NOMO-1 treated with DMSO at 0.1 percent for 48 hours (cell line): ENCODE data around the gene SPATA2L.
"Not testable (repeated sequence)": the region's sequence is repeated elsewhere in the genome, so short reads cannot be mapped to it uniquely, and the experiment has no call there.

ENCODE experiments used
- DNase-seq: peaks from one replicate; lab custom pipeline; 2025; ENCODE audit not compliant: unreplicated experiment; lab: John Stamatoyannopoulos, UW

The SPATA2L gene

DNA sequence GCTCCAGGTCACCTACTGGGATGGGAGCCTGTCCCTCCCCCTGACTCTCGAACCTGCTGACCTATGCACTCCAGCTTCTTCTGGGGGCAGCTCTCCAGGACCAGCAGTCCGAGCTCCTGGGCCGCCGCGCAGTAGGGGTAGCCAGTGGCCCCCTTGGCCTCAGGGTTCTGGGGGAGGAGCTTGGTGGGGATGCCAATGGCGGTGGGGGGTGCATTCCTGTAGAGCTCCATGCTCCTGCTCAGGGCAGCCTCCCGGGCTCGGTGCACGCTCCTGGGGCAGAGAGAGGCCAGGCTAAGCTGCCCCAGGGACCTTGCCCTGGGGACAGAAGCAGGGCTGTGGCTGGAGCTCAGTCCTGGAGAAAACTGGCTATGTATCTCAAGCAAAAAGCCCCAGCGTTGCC lies 7.7 kb upstream of the SPATA2L start:
- no peak for DNase-seq

DNA sequence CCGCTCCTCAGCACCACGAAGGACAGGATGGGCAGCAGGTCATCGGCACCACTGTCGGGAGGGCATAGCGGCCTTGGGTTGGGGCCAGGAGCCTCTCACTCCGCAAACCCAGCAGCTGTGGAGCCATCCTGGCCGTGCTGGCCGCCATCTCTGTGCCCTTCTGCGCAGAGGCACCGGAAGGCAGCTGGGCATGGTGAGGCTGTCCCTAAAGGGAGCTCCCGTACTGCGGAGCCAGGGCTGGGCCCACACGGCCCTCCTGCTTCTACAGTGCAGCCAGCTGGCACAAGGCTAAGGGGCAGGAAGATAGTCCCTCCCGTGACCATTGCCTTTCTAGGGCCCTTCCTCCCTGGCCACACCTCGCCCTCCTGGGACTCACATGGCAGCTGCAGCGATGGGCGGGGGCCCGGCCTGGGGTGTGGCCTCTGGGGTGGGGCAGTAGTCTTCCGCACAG lies 7.0 kb upstream of the SPATA2L start:
- DNase-seq, result no peak

DNA sequence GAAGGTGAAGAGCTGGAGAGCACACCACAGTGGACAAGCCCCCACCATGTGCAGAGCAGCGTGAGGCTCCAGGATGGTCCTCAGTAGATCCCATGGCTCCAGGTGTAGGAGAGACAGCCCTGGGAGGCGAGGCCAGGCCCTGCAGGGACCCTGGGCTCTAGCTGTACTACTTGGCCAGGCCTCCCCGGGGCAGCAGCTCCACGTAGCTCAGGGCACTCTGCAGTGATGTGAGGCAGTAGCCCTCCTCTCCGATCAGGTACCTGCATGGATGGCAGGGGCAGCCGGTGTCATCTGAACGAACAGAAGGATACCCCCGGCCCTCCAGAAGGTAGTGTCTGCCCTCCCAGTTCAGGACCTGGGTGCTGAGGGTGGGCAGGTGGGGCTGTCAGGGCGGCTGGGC lies 6.2 kb upstream of the SPATA2L start:
- DNase-seq, result no peak

DNA sequence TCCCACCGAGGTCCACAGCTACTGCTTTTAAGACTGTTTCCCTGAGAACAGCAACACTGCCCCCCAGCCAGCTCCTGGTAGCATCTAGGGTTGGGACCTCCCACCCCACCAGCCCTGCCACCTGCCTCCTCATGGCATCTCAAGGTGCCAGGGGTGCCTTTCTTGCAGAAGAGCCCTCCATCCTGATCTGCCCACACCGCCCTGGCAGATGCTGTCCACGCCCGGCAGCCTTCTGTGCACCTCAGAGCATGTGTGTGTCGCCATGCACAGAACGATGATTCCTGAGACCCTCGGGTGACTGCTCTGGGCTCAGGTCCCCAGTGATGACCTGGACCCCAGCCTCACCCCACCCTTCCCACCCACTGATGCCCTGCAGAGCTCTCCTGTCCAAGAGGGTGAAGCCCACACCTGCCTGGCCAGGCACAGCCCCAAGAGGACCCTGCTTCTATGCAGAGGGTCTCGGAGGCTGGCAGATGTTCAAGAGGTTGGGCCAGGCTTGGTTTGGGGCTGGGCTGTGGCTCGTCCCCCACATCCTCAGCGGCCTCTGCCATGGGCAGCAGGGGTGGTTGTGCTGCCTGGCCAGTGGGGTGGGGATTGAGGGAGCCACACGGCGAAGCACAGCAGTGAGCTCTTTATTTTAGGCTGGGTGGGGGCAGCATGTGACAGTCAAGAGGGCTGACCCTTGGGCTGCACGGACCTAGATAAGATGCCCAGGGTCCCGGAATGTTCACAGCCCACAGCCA lies 5.2 kb upstream of the SPATA2L start:
- no peak for DNase-seq

DNA sequence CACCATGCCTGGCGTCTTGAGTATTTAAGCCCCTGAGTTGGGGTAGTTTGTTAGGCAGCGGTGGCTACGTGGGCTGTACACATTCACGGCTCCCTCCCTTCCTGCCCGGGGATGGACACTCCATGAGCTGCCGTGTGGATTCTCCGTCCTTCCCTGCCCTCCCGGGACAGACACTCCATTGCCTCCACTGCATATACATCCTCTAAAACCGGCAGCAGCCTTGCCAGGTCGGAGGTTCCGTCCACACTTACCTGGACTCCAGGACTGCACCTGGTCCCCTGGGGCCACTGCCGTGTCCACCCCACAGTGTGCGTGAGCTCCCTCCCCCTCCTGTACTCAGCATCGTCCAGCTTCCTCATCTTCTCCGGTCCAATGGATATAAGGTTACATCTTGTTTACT lies 3.5 kb upstream of the SPATA2L start:
- DNase-seq, result no peak

DNA sequence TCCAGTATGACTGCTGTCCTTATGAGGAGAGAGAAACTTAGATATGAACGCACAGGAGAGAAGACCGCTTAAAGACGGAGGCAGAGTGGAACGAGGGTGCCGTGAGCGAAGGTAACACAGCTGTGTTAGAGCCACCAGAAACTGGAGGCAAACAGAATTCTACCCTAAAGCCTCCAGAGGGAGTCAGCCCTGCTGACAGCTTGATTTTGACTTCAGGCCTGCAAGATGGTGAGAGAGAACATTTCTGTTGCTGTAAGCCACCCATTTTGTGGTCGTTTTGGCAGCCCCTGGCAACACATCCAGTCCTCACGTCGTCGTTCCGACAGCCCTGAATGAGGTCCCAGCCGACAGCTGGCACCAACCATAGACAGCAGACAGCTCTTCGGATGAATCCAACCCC lies 2.8 kb upstream of the SPATA2L start:
- no peak for DNase-seq

DNA sequence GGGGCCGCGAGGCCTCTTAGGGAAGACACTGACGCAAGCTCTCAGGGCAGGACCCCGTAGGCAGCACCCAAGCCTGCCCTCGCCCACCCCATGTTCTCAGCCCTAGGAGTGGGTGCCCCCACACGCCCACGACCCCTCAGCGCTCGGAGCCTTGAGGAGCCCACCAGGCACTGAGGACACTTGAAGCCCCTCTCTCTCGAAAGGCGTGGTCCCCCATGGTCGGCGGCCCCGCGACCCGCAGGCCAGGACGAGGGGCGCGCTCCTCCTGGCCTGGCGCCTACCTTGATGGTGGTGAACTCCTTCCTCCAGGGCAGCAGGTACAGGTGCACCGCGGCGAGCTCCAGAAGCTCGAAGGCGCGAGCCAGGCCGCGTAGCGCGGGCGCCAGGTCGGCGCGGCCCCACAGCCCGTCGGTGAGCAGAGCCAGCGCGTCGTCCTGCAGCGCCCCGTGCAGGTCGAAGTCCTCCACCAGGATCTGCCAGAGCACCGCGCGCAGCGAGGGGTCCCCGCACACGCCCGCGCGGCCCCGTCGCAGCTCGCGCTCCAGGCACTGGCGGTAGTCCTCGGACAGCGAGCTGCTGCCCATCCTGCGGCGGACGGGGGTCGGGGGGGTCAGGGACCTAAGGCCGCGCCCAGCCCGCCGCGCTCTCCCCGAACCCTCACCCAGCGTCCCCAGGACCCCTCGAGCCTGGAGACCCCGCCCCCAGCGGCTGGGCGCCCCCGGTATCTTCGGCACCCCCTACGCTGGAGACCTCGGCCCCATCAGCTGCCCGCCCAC lies 668 bp downstream of the SPATA2L start:
- DNase-seq, result peak; percentile 51

DNA sequence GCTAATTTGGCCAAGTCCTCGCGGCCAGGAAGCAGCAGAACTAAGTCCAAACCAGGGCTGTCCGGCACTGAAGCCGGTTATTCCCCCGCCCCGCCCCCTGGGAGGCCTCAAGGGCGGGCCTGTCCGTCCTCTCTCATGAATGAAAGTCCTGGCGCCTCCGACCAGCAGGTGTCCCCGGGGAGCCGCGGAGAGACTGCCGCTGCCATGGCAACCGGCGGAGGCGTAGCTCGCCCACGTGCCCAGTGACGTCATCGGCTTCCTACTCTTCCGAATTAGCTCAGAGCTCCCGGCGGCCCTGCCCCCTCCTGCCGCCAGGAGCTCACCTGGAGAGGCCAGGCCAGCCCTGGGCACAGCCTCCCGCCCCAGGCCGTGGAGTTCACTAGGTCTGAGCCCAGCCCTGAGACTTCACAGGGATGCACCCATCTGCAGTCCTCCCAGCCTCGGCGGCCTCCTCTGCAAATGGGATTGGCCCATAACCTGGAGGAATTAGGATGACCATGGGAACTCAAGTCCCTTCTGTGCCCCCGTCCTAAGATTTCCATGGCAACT lies 1.3 kb downstream of the SPATA2L start:
- DNase-seq, result peak; percentile 95

DNA sequence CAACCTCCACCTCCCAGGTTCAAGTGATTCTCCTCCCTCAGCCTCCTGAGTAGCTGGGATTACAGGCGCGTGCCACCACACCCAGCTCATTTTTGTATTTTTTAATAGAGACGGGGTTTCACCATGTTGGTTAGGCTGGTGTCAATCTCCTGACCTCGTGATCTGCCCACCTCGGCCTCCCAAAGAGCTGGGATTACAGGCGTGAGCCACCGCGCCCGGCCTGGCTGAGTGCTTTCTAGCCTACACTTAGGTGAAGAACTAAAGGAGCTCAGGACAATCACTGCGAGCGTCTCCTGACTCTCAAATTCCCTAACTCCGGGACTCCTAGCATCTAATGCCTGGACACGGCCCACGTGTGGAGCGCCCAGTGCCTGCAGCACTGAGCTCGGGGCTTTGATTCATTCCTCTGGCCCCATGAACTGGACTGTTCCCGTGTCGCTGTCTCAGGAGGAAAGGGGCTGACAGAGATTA lies 1.8 kb downstream of the SPATA2L start:
- not testable (repeated sequence) for DNase-seq

DNA sequence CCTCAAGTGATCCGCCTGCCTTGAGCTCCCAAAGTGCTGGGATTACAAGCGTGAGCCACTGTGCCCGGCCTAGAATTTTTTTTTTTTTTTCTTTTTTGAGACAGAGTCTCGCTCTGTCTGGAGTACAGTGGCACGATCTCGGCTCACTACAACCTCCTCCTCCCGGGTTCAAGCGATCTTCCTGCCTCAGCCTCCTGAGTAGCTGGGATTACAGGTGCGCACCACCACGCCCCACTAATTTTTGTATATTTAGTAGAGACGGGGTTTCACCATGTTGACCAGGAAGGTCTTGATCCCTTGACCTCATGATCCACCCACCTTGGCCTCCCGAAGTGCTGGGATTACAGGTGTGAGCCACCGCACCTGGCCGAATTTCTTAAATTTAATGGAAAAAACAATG lies 2.8 kb downstream of the SPATA2L start:
- DNase-seq, result not testable (repeated sequence)

DNA sequence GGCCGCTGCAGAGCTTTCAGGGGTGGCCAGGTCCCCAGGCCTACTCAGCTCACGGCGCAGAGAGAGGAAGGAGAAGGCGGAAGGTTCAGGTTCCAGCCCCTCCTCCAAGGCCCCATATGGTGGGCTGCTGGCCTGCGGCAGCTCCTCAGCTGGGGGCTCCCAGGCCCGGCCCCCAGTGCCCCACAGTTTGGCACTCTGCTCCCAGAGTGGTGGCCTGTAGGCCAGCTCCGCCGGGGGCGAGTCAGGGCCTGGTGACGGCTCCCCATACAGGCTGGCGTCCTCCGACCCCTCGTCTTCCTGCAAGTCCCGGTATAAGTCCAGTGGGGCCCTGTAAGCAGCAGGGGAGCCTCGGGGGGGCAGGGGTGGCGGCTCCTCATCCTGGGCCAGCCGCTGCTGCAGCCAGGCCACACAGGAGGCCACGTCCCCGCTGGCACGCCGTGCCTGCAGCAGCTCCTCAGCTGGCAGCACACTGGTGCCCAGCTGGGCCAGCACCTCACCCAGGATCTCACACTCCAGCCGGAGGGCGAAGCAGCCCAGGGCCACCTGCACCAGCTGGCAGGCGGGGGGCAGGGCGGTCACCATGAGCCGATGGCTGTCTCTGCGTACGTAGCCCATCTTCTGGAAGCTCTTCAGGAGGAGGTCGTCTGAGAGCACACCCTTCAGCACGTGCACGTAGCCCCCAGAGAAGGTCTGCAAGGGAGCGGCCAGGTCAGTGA lies 3.7 kb downstream of the SPATA2L start:
- no peak for DNase-seq

DNA sequence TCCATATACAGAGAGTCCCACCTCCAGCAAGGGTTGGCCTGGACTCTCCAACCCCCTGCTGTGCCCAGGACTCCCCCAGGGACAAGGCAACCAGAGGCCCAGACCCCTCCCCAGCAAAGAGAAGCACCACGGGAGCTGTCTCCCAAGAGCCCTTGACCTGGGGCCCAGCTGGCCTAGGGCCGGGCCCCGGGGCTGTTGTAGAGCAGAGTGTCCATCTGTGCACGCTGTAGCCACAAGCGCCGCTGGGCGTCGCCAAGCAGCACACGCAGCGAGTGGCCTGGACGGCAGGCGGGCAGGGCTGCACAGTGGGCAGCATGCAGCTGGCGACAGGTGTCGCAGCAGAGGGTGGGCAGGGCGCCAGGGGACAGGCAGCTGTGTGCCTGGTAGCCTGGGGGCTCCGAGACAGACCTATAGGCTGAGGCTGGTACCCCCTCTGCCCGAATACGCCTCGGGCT lies 4.3 kb downstream of the SPATA2L start:
- no peak for DNase-seq

DNA sequence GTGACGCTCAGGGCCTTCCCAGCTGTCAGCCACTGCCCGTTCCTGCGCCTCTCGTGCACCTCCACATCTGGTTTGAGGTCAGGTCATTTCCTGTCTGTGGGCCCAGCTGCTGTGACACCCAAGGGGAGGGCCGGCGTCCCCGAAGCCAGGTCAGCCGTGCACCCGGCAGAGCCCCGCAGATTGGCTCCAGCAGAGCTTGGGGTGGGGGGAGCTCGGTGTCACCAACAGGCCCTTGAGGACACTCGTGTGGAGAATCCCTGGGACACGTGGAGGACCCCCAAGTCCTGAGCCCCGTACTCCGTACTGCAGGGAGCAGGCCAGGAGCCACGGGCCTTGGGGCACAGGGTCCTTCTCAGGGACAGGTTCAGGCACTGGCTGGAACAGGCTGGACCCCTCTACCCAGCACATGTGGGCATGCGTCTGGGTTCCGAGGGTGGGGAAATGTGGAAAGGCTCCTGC lies 4.8 kb downstream of the SPATA2L start:
- DNase-seq, result no peak

DNA sequence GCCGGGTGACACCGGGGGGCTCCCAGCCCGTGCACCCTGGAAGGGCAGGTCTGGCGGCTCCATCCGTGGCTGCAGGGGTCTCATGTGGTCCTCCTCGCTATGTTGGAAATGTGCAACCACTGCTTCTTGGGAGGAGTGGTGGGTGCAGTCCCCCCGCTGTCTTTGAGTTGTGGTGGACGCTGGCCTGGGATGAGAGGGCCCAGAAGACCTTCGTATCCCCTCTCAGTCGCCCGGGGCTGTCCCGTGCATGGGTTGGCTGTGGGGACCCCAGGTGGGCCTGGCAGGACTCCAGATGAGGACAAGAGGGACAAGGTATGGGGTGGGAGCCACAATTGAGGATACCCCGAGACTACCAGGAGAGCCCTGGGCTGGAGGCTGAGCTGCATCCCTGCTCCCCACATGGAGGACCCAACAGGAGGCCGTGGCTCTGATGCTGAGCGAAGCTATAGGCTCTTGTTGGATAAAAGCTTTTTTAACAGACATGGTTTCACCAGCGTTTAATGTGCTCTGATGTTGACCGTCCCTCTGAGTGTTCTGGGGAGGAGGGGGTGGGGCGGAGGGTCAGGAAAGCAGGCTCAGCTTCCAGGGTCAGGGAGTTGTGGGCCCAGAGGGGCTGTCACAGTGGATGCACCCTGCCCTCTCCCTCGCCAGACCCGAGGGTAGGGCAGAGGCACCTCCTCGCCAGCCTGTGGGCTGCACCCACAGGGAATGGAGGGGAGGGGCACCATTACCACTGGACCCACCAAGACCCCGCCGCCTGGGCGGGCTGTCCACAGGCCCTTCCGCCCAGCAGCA lies 5.4 kb downstream of the SPATA2L start:
- no peak for DNase-seq

DNA sequence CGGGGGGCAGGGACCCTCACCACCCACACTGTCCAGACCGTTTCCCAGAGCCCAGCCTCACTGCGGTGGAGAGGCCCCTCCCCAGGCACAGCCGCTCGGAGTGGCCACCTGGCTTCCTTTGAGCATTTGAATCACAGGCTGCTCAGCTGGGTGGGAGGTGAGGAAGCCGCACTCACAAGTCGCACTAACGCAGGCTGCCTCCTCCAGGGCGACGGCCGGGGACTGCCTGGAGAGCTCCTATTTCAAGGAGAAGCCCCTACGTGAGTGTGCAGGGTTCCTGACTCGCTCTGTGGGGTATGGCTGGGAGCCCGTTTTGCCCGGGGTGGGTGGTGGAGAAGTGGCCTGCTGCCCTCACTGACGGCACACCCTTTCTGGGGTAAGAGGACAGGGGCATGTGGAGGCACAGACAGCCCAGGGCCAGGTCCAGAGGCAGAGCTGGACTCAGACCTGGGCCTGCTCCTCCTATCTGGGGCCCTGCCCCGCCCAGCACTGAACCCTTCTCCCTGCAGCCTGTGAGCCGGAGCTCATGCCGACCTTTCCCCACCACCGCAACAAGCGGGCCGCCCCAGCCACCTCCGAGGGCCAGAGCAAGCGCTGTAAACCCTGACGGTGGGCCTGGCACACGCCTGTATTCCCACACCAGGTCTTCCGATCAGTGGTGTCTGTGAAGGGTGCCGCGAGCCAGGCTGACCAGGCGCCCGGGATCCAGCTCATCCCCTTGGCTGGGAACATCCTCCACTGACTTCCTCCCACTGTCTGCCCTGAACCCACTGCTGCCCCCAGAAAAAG lies 6.2 kb downstream of the SPATA2L start:
- DNase-seq, result no peak

DNA sequence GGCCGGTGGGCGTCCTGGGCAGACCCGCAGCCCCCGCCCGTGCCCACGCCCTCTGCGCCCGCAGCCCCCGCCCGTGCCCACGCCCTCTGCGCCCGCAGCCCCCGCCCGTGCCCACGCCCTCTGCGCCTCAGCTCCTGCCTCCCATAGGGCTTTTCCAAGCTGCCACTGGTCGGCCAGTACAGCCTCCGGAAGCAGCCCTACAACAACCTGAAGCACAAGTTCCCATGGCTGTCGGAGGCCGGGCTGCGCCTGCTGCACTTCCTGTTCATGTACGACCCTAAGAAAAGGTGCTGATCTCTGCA lies 6.8 kb downstream of the SPATA2L start:
- DNase-seq, result not testable (repeated sequence)

DNA sequence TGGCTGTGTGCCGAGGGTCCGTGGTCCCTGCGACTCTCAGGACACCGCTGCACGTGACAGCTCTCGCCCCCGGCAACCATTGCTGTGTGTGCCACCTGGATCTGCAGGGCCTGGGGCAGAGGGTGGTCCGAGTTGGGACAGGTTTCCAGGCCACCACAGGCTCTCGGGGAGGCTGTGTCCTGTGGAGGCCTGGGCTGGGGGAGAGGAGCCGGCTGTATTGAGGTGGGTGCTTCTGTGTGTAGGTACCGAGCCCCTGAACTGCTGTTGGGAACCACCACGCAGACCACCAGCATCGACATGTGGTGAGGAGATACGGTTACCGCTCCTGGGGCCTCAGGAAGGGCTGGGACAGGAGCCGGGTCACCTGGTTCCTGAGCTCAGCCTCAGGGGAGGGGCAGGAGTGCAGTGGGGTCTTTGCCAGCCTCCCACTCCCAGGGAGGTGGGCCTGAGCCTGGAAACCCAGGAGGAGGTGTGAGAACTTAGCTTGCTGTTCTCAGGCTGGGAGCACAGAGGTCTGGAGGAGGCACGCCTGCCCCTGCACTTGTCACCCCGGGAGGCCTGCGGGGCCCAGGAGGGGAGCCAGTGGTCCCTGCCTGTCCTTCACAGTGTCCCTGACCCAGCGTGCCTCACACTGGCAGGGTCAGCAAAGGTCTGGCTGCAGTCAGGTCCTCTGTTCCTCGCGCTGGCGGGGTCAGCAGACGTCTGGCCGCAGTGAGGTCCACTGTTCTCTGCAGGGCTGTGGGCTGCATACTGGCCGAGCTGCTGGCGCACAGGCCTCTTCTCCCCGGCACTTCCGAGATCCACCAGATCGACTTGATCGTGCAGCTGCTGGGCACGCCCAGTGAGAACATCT lies 7.3 kb downstream of the SPATA2L start:
- no peak for DNase-seq

DNA sequence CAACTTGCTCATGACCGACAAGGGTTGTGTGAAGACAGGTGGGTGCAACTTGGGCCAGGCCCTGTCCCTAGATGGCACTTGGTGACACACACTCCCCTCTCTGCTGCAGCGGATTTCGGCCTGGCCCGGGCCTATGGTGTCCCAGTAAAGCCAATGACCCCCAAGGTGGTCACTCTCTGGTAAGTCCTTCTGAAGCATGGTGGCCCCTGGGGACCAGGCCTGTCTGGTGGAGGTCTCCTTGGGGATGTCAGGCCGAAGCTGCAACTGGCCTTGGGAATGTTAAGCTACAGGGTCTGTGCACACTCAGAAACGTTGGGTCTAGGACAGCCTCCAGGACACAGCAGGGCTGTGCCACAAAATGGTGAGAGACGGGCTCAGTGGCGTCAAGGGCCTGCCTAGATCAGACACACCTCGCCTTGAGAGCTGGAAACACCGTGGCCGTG lies 8.2 kb downstream of the SPATA2L start:
- no peak for DNase-seq
